NCI-H2029 (cell line): ENCODE measurements around the gene NDUFS7.

Source experiments
- DNase-seq: peaks from one replicate; lab custom pipeline; 2025; lab: John Stamatoyannopoulos, UW

Gene NDUFS7

GRCh38 chr19:1365319-1366269 is 18.1 kb upstream of the NDUFS7 start:
- DNase-seq: no peak

- DNase-seq: no peak
Measured at GRCh38 chr19:1366296-1366695, 17.4 kb upstream of the NDUFS7 start.

- DNase-seq: no peak
Measured at GRCh38 chr19:1366899-1367870, 16.5 kb upstream of the NDUFS7 start.

- DNase-seq: no peak
Measured at GRCh38 chr19:1369214-1369805, 14.4 kb upstream of the NDUFS7 start.

- no peak for DNase-seq
Measured at GRCh38 chr19:1370579-1371361, 12.9 kb upstream of the NDUFS7 start.

- DNase-seq: no peak
Measured at GRCh38 chr19:1373042-1373533, 10.6 kb upstream of the NDUFS7 start.

- DNase-seq: no peak
Measured at GRCh38 chr19:1373534-1374249, 10.0 kb upstream of the NDUFS7 start.

GRCh38 chr19:1374250-1374577 is 9.5 kb upstream of the NDUFS7 start:
- DNase-seq: no peak

- no peak for DNase-seq
Measured at GRCh38 chr19:1376415-1376805, 7.3 kb upstream of the NDUFS7 start.

GRCh38 chr19:1377176-1377964 is 6.3 kb upstream of the NDUFS7 start:
- no peak for DNase-seq

GRCh38 chr19:1377965-1378785 is 5.5 kb upstream of the NDUFS7 start:
- no peak for DNase-seq

- DNase-seq: no peak
Measured at GRCh38 chr19:1379126-1379905, 4.4 kb upstream of the NDUFS7 start.

- DNase-seq: no peak
Measured at GRCh38 chr19:1379961-1380489, 3.7 kb upstream of the NDUFS7 start.

GRCh38 chr19:1382250-1382649 is 1.5 kb upstream of the NDUFS7 start:
- no peak for DNase-seq

- no peak for DNase-seq
Measured at GRCh38 chr19:1383017-1383311, 743 bp upstream of the NDUFS7 start.

GRCh38 chr19:1384085-1384462 is 367 bp downstream of the NDUFS7 start:
- no peak for DNase-seq

GRCh38 chr19:1384478-1385110 is 887 bp downstream of the NDUFS7 start:
- DNase-seq: no peak

- DNase-seq: no peak
Measured at GRCh38 chr19:1385816-1386215, 2.1 kb downstream of the NDUFS7 start.
